Measurements from ENCODE around the gene WDR55.
"Not testable (repeated sequence)": the region's sequence is repeated elsewhere in the genome, so short reads cannot be mapped to it uniquely, and the experiment has no call there.

WDR55 gene, protein sequence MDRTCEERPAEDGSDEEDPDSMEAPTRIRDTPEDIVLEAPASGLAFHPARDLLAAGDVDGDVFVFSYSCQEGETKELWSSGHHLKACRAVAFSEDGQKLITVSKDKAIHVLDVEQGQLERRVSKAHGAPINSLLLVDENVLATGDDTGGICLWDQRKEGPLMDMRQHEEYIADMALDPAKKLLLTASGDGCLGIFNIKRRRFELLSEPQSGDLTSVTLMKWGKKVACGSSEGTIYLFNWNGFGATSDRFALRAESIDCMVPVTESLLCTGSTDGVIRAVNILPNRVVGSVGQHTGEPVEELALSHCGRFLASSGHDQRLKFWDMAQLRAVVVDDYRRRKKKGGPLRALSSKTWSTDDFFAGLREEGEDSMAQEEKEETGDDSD

DNA sequence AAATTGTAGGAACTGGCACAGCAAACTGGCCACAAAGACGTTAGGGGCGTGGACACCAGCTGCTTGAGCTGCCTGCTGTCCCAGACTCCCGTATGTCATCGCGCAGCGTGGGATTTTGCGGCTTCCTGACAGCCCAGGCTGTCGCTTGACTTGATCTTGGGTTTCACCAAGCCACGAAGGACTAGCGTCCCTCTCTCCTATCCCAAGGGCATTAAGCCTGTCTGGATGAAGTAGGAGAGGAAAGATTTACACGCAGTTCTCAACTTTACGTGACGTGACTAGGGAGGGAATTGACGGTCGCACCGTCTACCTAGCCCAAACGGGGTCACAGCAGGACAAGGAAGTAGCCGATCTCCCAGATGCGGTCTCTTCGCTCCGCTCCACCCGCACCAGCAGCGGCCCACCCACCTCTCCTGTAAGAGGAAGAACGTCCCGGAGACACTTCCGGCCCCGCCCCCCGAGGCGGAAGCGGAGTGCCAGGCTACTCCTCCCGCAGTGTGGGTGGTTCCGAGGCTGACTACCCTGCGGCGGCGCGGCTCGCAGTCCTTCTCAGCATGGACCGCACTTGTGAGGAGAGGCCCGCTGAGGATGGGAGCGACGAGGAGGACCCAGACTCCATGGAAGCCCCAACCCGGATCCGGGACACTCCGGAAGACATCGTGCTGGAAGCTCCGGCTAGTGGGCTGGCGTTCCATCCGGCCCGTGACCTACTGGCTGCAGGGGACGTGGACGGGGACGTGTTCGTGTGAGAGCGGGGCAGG lies at the start of gene WDR55:
TSS of gene WDR55 (plus strand) at position 546 of the 761 bp plus-strand sequence. CDS start at position 555, 9 bp downstream.
- peak; percentile 99 for DNase-seq (ENCODE audit: low spot score)
- peak within 1 kb of the TSS; percentile 94 for H3K27ac ChIP-seq
- CTCF ChIA-PET: interaction anchor here (0.6 to 1.0 kb wide), 3 partner anchors 22 to 1357 kb away, joined by 3 to 6 read pairs (median 4); no protein-coding TSS in a partner anchor
- POLR2A ChIA-PET (ENCODE audit: low non-redundant PET): interaction anchor here (0.5 to 2.5 kb wide), 3 partner anchors 18 to 225 kb away, joined by 4 to 14 read pairs (median 6); partner anchors contain the start of genes IK and NDUFA2
- TF ChIP-seq, protein P1, sequence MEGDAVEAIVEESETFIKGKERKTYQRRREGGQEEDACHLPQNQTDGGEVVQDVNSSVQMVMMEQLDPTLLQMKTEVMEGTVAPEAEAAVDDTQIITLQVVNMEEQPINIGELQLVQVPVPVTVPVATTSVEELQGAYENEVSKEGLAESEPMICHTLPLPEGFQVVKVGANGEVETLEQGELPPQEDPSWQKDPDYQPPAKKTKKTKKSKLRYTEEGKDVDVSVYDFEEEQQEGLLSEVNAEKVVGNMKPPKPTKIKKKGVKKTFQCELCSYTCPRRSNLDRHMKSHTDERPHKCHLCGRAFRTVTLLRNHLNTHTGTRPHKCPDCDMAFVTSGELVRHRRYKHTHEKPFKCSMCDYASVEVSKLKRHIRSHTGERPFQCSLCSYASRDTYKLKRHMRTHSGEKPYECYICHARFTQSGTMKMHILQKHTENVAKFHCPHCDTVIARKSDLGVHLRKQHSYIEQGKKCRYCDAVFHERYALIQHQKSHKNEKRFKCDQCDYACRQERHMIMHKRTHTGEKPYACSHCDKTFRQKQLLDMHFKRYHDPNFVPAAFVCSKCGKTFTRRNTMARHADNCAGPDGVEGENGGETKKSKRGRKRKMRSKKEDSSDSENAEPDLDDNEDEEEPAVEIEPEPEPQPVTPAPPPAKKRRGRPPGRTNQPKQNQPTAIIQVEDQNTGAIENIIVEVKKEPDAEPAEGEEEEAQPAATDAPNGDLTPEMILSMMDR (conservative IDR thresholded peaks at IDR 0.05; ENCODE audit: low read depth): no peak

DNA sequence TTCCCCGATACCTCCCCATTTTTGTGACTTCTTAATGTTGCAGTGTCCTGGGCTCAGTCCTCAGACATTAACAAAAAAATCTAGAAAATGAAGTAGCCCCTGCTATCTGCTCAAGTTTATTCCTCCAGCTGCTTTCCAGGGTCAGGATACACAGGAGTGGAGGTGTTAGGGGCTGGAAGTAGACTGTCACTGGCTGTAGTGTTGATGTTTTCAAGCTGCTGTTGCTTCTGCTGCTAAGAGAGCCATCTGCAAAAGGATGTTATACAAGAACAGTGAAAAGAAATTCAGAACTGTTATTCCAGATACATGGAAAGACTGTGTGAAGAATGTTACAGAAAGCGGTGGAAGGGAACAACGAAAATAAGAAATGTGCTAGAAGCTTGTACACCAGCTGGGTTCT lies 42.4 kb upstream of the WDR55 start:
- TF ChIP-seq, protein P1 (conservative IDR thresholded peaks at IDR 0.05; ENCODE audit: low read depth): no peak
- no peak for DNase-seq (ENCODE audit: low spot score)
- ChIA-PET POLR2A (ENCODE audit: low non-redundant PET) (no interaction called here), CTCF (no interaction called here)
- no peak overlapping the region for H3K27ac ChIP-seq

DNA sequence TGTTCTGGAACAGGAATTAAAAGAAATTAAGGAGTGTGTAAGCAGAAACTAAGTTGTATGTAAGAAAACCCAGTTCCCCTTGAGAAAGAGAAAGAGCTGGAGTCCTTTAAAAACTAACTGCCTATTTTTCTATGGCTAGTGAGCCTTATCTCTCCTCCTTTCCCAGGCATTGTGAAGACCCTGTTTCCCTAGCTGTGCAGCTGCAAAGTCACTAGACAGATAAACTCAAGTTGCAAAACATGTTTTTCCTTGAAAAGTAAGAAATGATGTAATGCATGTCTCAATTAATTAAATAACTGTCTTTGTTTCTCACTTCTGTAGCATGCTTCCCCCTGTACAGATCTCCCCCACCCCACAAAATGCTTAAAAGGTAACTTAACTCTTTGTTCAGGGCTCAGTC lies 41.6 kb upstream of the WDR55 start:
- CTCF ChIA-PET; POLR2A ChIA-PET (ENCODE audit: low non-redundant PET); DNase-seq (ENCODE audit: low spot score); H3K27ac ChIP-seq: not testable (repeated sequence)

DNA sequence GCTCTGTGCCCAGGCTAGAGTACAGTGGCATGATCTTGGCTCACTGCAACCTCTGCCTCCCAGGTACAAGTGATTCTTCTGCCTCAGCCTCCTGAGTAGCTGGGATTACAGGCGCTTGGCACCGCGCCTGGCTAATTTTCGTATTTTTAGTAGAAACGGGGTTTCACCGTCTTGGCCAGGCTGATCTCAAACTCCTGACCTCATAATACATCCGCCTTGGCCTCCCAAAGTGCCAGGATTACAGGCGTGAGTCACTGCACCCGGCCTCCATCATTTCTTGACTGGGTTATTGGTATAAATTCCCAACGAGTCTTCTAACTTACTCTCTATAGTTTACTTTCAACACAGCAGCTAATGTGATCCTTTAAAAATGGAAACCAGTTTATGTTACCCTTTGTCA lies 39.8 kb upstream of the WDR55 start:
- H3K27ac ChIP-seq; DNase-seq (ENCODE audit: low spot score); POLR2A ChIA-PET (ENCODE audit: low non-redundant PET): not testable (repeated sequence)
- CTCF ChIA-PET: interaction anchor here (0.5 to 0.7 kb wide), 3 partner anchors 10 to 19 kb away, joined by 3 to 4 read pairs (median 4); no protein-coding TSS in a partner anchor

DNA sequence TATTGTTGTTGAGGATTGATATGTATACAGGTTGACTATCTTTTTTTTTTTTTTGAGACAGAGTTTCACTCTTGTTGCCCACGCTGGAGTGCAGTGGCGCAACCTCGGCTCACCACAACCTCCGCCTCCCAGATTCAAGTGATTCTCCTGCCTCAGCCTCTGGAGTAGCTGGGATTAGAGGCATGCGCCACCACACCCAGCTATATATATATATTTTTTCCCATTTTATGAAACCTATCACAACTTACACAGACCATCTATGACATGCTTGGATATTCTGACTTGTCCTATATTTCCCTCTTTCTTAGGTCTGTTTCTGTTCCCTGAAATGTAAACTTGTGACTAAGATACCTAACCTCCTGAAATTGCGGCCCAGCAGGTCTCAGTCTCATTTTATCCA lies 36.7 kb upstream of the WDR55 start:
- TF ChIP-seq, protein P1 (conservative IDR thresholded peaks at IDR 0.05; ENCODE audit: low read depth): no peak
- DNase-seq (ENCODE audit: low spot score): no peak
- H3K27ac ChIP-seq: no peak overlapping the region
- ChIA-PET POLR2A (ENCODE audit: low non-redundant PET) (no interaction called here), CTCF (interaction anchor here (0.7 kb wide), 1 partner anchor 433 kb away, joined by 4 read pairs; no protein-coding TSS in a partner anchor)

DNA sequence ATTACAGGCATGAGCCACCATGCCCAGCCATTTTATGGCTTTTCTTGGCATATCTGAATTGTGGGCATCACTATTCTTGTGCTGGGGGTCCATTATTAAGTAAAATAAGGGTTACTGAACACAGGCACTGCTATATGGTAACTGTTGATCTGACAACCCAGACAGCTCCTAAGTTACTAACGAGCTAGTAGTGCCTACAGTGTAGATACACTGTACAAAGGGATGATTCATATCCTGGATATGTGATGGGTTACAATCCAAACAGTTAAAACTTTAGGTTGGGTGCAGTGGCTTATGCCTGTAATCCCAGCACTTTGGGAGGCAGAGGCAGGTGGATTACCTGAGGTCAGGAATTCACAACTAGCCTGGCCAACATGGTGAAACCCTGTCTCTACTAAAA lies 36.0 kb upstream of the WDR55 start:
- DNase-seq (ENCODE audit: low spot score): no peak
- ChIA-PET POLR2A (ENCODE audit: low non-redundant PET) (no interaction called here), CTCF (interaction anchor here (0.6 to 0.7 kb wide), 2 partner anchors 79 to 433 kb away, joined by 3 to 4 read pairs; no protein-coding TSS in a partner anchor)

More for the DNA sequence above, 36.0 kb upstream of the WDR55 start:
- TF ChIP-seq, protein P1 (conservative IDR thresholded peaks at IDR 0.05; ENCODE audit: low read depth): no peak
- no peak overlapping the region for H3K27ac ChIP-seq

All from RWPE1 (cell line).